Measurements from ENCODE around the gene BAHCC1.

Gene BAHCC1

GRCh38 chr17:81378941-81379511 is 16.2 kb upstream of the BAHCC1 start:
- H3K9me3 Mint-ChIP-seq: no peaks in the 10 kb centered on the region
- H3K36me3 Mint-ChIP-seq (ENCODE audit: low read depth): no peaks in the 10 kb centered on the region
- H3K27ac Mint-ChIP-seq: no peak overlapping the region
- peaks cover 13% of the 10 kb centered on the region for H3K27me3 Mint-ChIP-seq
- H3K4me3 Mint-ChIP-seq: no peak overlapping the region
- H3K4me1 Mint-ChIP-seq (ENCODE audit: low read depth): no peaks in the 10 kb centered on the region
- no peak for DNase-seq

GRCh38 chr17:81379523-81379942 is 15.7 kb upstream of the BAHCC1 start:
- no peak for DNase-seq
- H3K4me3 Mint-ChIP-seq: no peak overlapping the region
- no peaks in the 10 kb centered on the region for H3K9me3 Mint-ChIP-seq
- H3K27ac Mint-ChIP-seq: no peak overlapping the region
- H3K36me3 Mint-ChIP-seq (ENCODE audit: low read depth): no peaks in the 10 kb centered on the region
- H3K27me3 Mint-ChIP-seq: peaks cover 18% of the 10 kb centered on the region
- no peaks in the 10 kb centered on the region for H3K4me1 Mint-ChIP-seq (ENCODE audit: low read depth)

- H3K36me3 Mint-ChIP-seq (ENCODE audit: low read depth): no peaks in the 10 kb centered on the region
- H3K27ac Mint-ChIP-seq: no peak overlapping the region
- no peaks in the 10 kb centered on the region for H3K9me3 Mint-ChIP-seq
- no peak overlapping the region for H3K4me3 Mint-ChIP-seq
- no peak for DNase-seq
- H3K4me1 Mint-ChIP-seq (ENCODE audit: low read depth): no peaks in the 10 kb centered on the region
- peaks cover 24% of the 10 kb centered on the region for H3K27me3 Mint-ChIP-seq
Measured at GRCh38 chr17:81380131-81380530, 15.1 kb upstream of the BAHCC1 start.

GRCh38 chr17:81380666-81381518 is 14.4 kb upstream of the BAHCC1 start:
- Mint-ChIP-seq H3K9me3 (no peaks in the 10 kb centered on the region), H3K36me3 (ENCODE audit: low read depth) (no peaks in the 10 kb centered on the region), H3K27me3 (peaks cover 32% of the 10 kb centered on the region), H3K4me1 (ENCODE audit: low read depth) (no peaks in the 10 kb centered on the region), H3K4me3 (no peak overlapping the region), H3K27ac (no peak overlapping the region)
- DNase-seq: no peak

GRCh38 chr17:81381632-81382577 is 13.4 kb upstream of the BAHCC1 start:
- Mint-ChIP-seq H3K9me3 (no peaks in the 10 kb centered on the region), H3K36me3 (ENCODE audit: low read depth) (no peaks in the 10 kb centered on the region), H3K4me1 (ENCODE audit: low read depth) (no peaks in the 10 kb centered on the region), H3K4me3 (no peak overlapping the region), H3K27ac (no peak overlapping the region), H3K27me3 (peaks cover 37% of the 10 kb centered on the region)
- DNase-seq: no peak

GRCh38 chr17:81382851-81383250 is 12.4 kb upstream of the BAHCC1 start:
- H3K27ac Mint-ChIP-seq: no peak overlapping the region
- peaks cover 3% of the 10 kb centered on the region for H3K4me1 Mint-ChIP-seq (ENCODE audit: low read depth)
- H3K27me3 Mint-ChIP-seq: peaks cover 41% of the 10 kb centered on the region
- no peaks in the 10 kb centered on the region for H3K9me3 Mint-ChIP-seq
- H3K4me3 Mint-ChIP-seq: no peak overlapping the region
- no peaks in the 10 kb centered on the region for H3K36me3 Mint-ChIP-seq (ENCODE audit: low read depth)
- DNase-seq: no peak

GRCh38 chr17:81383504-81384421 is 11.5 kb upstream of the BAHCC1 start:
- Mint-ChIP-seq H3K36me3 (ENCODE audit: low read depth) (no peaks in the 10 kb centered on the region), H3K4me3 (no peak overlapping the region), H3K9me3 (no peaks in the 10 kb centered on the region), H3K4me1 (ENCODE audit: low read depth) (peaks cover 6% of the 10 kb centered on the region), H3K27ac (no peak overlapping the region), H3K27me3 (peaks cover 50% of the 10 kb centered on the region)
- DNase-seq: no peak

- Mint-ChIP-seq H3K27me3 (peaks cover 61% of the 10 kb centered on the region), H3K4me3 (no peak overlapping the region), H3K27ac (no peak overlapping the region), H3K4me1 (ENCODE audit: low read depth) (peaks cover 6% of the 10 kb centered on the region), H3K9me3 (no peaks in the 10 kb centered on the region), H3K36me3 (ENCODE audit: low read depth) (no peaks in the 10 kb centered on the region)
- DNase-seq: no peak
Measured at GRCh38 chr17:81384929-81385319, 10.3 kb upstream of the BAHCC1 start.

DNA sequence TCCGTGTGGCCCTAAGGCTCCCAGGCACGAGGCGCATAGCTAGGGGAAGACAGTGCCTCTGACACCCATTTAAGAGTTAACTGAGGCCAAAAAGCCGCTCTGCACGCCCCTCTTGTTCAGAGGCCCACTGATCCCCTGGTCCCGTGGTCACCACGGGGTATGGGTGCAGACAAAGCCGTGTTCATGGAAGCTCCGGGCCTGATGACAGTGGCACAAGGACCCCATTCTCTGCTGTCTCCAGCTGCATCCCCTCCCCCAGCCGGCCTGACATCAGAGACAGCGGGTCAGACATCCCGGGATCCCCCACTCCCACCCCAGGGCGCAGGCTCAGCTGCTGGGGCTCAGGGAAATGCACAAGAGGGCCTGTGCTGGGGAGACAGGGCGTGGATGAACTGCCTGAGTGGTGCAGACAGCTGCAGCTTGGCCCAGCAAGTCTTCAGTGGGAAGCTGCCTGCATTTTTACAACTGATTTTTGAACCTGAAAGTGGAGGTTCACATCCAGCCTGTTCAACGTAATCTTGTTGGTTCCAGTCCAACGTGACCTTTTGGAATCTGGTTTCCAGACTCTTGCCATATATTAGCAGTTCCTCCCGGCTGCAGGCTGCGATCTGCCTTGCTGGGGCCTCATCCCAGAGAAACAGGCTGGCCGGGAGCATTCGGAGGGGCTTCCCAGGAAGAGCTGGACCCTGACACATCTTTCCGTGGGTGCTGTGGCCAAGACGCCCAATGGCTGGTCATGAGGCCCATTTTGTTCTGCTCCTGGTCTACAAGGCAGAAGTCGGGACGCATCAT is 9.7 kb upstream of the BAHCC1 start:
- Mint-ChIP-seq H3K4me1 (ENCODE audit: low read depth) (peaks cover 6% of the 10 kb centered on the region), H3K9me3 (no peaks in the 10 kb centered on the region), H3K27ac (no peak overlapping the region), H3K36me3 (ENCODE audit: low read depth) (no peaks in the 10 kb centered on the region), H3K27me3 (peaks cover 65% of the 10 kb centered on the region), H3K4me3 (peak overlapping the region; percentile 6)
- no peak for DNase-seq

DNA sequence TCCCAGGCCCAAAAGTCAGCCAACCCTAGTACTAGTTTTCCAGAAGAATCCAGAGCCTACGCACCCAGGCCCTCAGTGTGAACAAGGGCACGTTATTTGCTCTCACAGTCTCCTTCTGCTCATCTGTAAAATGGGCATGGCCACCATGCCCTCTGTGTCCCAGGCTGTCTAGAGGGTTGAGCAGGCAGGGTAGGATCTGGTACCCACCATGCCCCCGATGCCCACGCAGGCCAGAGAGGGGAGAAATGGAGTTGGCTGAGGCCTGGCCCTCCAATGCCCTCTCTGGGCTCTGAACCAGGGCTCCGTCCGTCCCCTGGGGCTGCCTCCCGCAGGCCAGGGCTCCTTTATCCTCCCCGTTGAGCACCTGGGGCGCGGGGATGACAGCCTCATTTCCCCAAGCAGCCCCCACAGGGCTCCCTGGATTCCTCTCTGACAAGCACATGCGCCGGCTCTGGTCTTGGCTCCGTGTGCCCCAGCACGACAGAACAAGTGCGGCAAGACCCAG is 9.1 kb upstream of the BAHCC1 start:
- Mint-ChIP-seq H3K36me3 (ENCODE audit: low read depth) (no peaks in the 10 kb centered on the region), H3K4me3 (peak overlapping the region; percentile 6), H3K27me3 (peaks cover 66% of the 10 kb centered on the region), H3K4me1 (ENCODE audit: low read depth) (peaks cover 6% of the 10 kb centered on the region), H3K9me3 (no peaks in the 10 kb centered on the region), H3K27ac (no peak overlapping the region)
- no peak for DNase-seq

GRCh38 chr17:81386646-81387099 is 8.6 kb upstream of the BAHCC1 start:
- Mint-ChIP-seq H3K9me3 (no peaks in the 10 kb centered on the region), H3K27me3 (peaks cover 67% of the 10 kb centered on the region), H3K27ac (no peak overlapping the region), H3K4me3 (no peak overlapping the region), H3K36me3 (ENCODE audit: low read depth) (no peaks in the 10 kb centered on the region), H3K4me1 (ENCODE audit: low read depth) (peaks cover 6% of the 10 kb centered on the region)
- no peak for DNase-seq

GRCh38 chr17:81387100-81388090 is 7.9 kb upstream of the BAHCC1 start:
- H3K27ac Mint-ChIP-seq: no peak overlapping the region

More at GRCh38 chr17:81387100-81388090, 7.9 kb upstream of the BAHCC1 start:
- H3K36me3 Mint-ChIP-seq (ENCODE audit: low read depth): no peaks in the 10 kb centered on the region
- DNase-seq: peak; percentile 73
- peaks cover 74% of the 10 kb centered on the region for H3K27me3 Mint-ChIP-seq
- H3K9me3 Mint-ChIP-seq: no peaks in the 10 kb centered on the region
- H3K4me3 Mint-ChIP-seq: peak overlapping the region; percentile 71
- peaks cover 6% of the 10 kb centered on the region for H3K4me1 Mint-ChIP-seq (ENCODE audit: low read depth)
